CD14-positive monocyte (primary cell): Measurements from ENCODE around the gene OSBPL8. TPM values are rescaled to one million over a fixed set of nuclear protein-coding genes. Genes with fewer than 3 reads are reported as not detected.

Experiments
- DNase-seq, 3 donors: peaks; one replicate each; pipeline ENCODE4 v3.0.0-alpha.2; 2011 to 2022
- H2AFZ ChIP-seq: 2 replicates; pipeline ENCODE4 v1.6.0; 2012; ENCODE audit warnings: mild to moderate bottlenecking, low read depth, low read length, inconsistent platforms; ENCODE audit not compliant: insufficient read depth, poor library complexity, severe bottlenecking
- H3K27ac ChIP-seq, 2 donors: 1 replicate in 1 of 2; 2 replicates in 1 of 2; pipeline ENCODE4 v1.5.1; 2012 to 2013; ENCODE audit warnings: low read length in 2 of 2, control low read depth in 1 of 2, inconsistent platforms in 1 of 2, low read depth in 1 of 2, mild to moderate bottlenecking in 1 of 2
- H3K27me3 ChIP-seq, 2 donors: one replicate each; pipeline versions ENCODE4 v1.6.0 to v1.6.1; 2011 to 2013; ENCODE audit warnings: low read length in 2 of 2; ENCODE audit not compliant: control insufficient read depth in 2 of 2, insufficient read depth in 2 of 2
- H3K36me3 ChIP-seq, 2 donors: replicated peaks in 1 of 2; 1 replicate in 1 of 2; 2 replicates in 1 of 2; pipeline versions ENCODE4 v1.5.1 to v1.6.1; 2012 to 2013; ENCODE audit warnings: low read length in 2 of 2, control low read depth in 1 of 2, inconsistent platforms in 1 of 2, mild to moderate bottlenecking in 1 of 2; ENCODE audit not compliant: insufficient read depth in 2 of 2, control insufficient read depth in 1 of 2
- H3K4me1 ChIP-seq, 2 donors: 1 replicate in 1 of 2; 2 replicates in 1 of 2; pipeline versions ENCODE4 v1.5.1 to v1.6.1; 2012 to 2013; ENCODE audit warnings: low read length in 2 of 2, control low read depth in 1 of 2, inconsistent platforms in 1 of 2, mild to moderate bottlenecking in 1 of 2, moderate library complexity in 1 of 2; ENCODE audit not compliant: insufficient read depth in 2 of 2, control insufficient read depth in 1 of 2
- H3K4me2 ChIP-seq: replicated peaks from 2 replicates; pipeline ENCODE3; 2012; ENCODE audit warnings: low read length, moderate library complexity, mild to moderate bottlenecking; ENCODE audit not compliant: poor library complexity, severe bottlenecking; ENCODE audit errors: extremely low read depth
- H3K4me3 ChIP-seq, 3 experiments: fragments of 200-600 bp in 1 of 3; sonication (generic) in 1 of 3; replicated peaks in 1 of 3; 1 replicate in 2 of 3; 2 replicates in 1 of 3; pipeline ENCODE4 v1.5.1; 2011 to 2013; ENCODE audit warnings: low read length in 3 of 3, mild to moderate bottlenecking in 3 of 3, control low read depth in 2 of 3, low read depth in 2 of 3, inconsistent platforms in 1 of 3, moderate library complexity in 1 of 3
- H3K79me2 ChIP-seq: 2 replicates; pipeline ENCODE4 v1.6.0; 2012; ENCODE audit warnings: mild to moderate bottlenecking, control low read depth, inconsistent platforms, low read length, moderate library complexity; ENCODE audit not compliant: insufficient read depth
- H3K9ac ChIP-seq: 2 replicates; pipeline ENCODE4 v1.6.0; 2017; ENCODE audit warnings: low read length, mild to moderate bottlenecking; ENCODE audit not compliant: insufficient read depth, poor library complexity, severe bottlenecking
- H3K9me3 ChIP-seq, 2 donors: replicated peaks in 1 of 2; 1 replicate in 1 of 2; 2 replicates in 1 of 2; pipeline versions ENCODE4 v1.5.1 to v1.6.1; 2012 to 2013; ENCODE audit warnings: low read length in 2 of 2, control low read depth in 1 of 2; ENCODE audit not compliant: control insufficient read depth in 1 of 2, insufficient read depth in 1 of 2
- H4K20me1 ChIP-seq: 2 replicates; pipeline ENCODE4 v1.6.0; 2012; ENCODE audit warnings: mild to moderate bottlenecking, low read length, control low read depth, moderate library complexity; ENCODE audit not compliant: insufficient read depth
- H3K27ac Mint-ChIP-seq, 7 donors: one replicate each; pipeline ENCODE4 v1.8.0; 2020; ENCODE audit warnings: mild to moderate bottlenecking in 7 of 7, mixed read lengths in 7 of 7, moderate library complexity in 6 of 7, inconsistent platforms in 2 of 7
- H3K27me3 Mint-ChIP-seq, 3 donors: one replicate each; pipeline ENCODE4 v1.8.0; 2021 to 2022; ENCODE audit warnings: low read depth in 3 of 3, mild to moderate bottlenecking in 3 of 3, mixed read lengths in 3 of 3, moderate library complexity in 3 of 3, inconsistent platforms in 1 of 3
- H3K36me3 Mint-ChIP-seq, 2 donors: one replicate each; pipeline ENCODE4 v1.8.0; 2020; ENCODE audit warnings: mixed read lengths in 2 of 2, inconsistent platforms in 1 of 2, mild to moderate bottlenecking in 1 of 2
- H3K4me1 Mint-ChIP-seq: one replicate; pipeline ENCODE4 v1.8.0; 2020; ENCODE audit warnings: mild to moderate bottlenecking, mixed read lengths
- H3K4me3 Mint-ChIP-seq, 2 donors: one replicate each; pipeline ENCODE4 v1.8.0; 2020; ENCODE audit warnings: mild to moderate bottlenecking in 2 of 2, mixed read lengths in 2 of 2, moderate library complexity in 1 of 2
- H3K9me3 Mint-ChIP-seq, 7 donors: one replicate each; pipeline ENCODE4 v1.8.0; 2020 to 2022; ENCODE audit warnings: mixed read lengths in 7 of 7, mild to moderate bottlenecking in 6 of 7, moderate library complexity in 6 of 7, inconsistent platforms in 2 of 7
- CTCF ChIP-seq: fragments of 200-600 bp; IDR thresholded peaks from one replicate; pipeline ENCODE4 v1.8.0; 2022; ENCODE audit warnings: antibody characterized with exemption, mild to moderate bottlenecking
- WGBS: methylation state at CpG from one replicate; pipeline ENCODE4 v1.1.5; 2013; ENCODE audit warnings: missing lambda C conversion rate; ENCODE audit not compliant: insufficient coverage; 5-methylcytosine and 5-hydroxymethylcytosine counted together
- intact Hi-C, 2 donors: fragments of 100-400 bp; cut with micrococcal nuclease; formaldehyde crosslinking; loops; one replicate each; pipeline versions ENCODE4 v1.15.0 to v1.15.1; 2023
- polyA plus RNA-seq, 3 donors: library from polyadenylated mRNA; depleted of rRNA in 1 of 3; unstranded in 2 of 3; stranded (reverse) in 1 of 3; fragments of 300-500 nt in 2 of 3; fragments of >200 nt in 1 of 3; fragmentation: Illumina TruSeq in 2 of 3; gene quantifications; 1 replicate in 2 of 3; 2 replicates in 1 of 3; pipeline ENCODE4 v1.2.3, GENCODE V29; 2012 to 2021

OSBPL8 gene
- polyA plus RNA-seq, 3 donors: 25.3 to 167 (median 147) TPM

GRCh38 chr12:76529226-76529918 is 30.2 kb downstream of the OSBPL8 start:
- peaks cover 16% of the 10 kb centered on the region for H3K4me1 Mint-ChIP-seq
- H3K36me3 Mint-ChIP-seq: peaks cover 27 to 37% of the 10 kb centered on the region in 2 donors
- H3K27me3 Mint-ChIP-seq: no peaks in the 10 kb centered on the region
- H3K9me3 Mint-ChIP-seq: peaks cover 0 to 4% (median 0%) of the 10 kb centered on the region in 7 donors
- no peaks in the 10 kb centered on the region for H3K9me3 ChIP-seq
- H3K27me3 ChIP-seq: no peaks in the 10 kb centered on the region
- no peak for DNase-seq
- no peak overlapping the region for H3K4me3 Mint-ChIP-seq
- no peak overlapping the region for H3K4me3 ChIP-seq
- peaks cover 98% of the 10 kb centered on the region for H4K20me1 ChIP-seq
- no peak overlapping the region for H3K9ac ChIP-seq
- H2AFZ ChIP-seq: no peak overlapping the region
- H3K36me3 ChIP-seq: peaks cover 4 to 35% of the 10 kb centered on the region in 2 donors
- no CpG with 5 or more reads among the region's 4 CpGs for WGBS
- no peak for TF ChIP-seq CTCF
- intact Hi-C loops: no loop called here
- no peak overlapping the region for H3K4me2 ChIP-seq
- peak overlapping the region in 1 of 2 donors; percentile 21 for H3K27ac ChIP-seq
- H3K79me2 ChIP-seq: peaks cover 92% of the 10 kb centered on the region
- H3K4me1 ChIP-seq: no peaks in the 10 kb centered on the region
- no peak overlapping the region for H3K27ac Mint-ChIP-seq

GRCh38 chr12:76523408-76523807 is 36.2 kb downstream of the OSBPL8 start:
- H3K27me3 Mint-ChIP-seq: peaks cover 0 to 2% (median 0%) of the 10 kb centered on the region in 3 donors
- H4K20me1 ChIP-seq: peaks cover 95% of the 10 kb centered on the region
- peaks cover 18 to 21% of the 10 kb centered on the region in 2 donors for H3K4me1 ChIP-seq
- H3K4me3 Mint-ChIP-seq: no peak overlapping the region
- H3K36me3 ChIP-seq: peaks cover 2 to 22% of the 10 kb centered on the region in 2 donors
- no peaks in the 10 kb centered on the region for H3K27me3 ChIP-seq
- H3K9me3 ChIP-seq: peaks cover 4 to 5% of the 10 kb centered on the region in 2 donors
- peaks cover 0 to 18% (median 9%) of the 10 kb centered on the region in 7 donors for H3K9me3 Mint-ChIP-seq
- TF ChIP-seq CTCF: no peak
- intact Hi-C loops: no loop called here
- no peak overlapping the region for H3K27ac ChIP-seq
- H3K9ac ChIP-seq: no peak overlapping the region
- H3K27ac Mint-ChIP-seq: no peak overlapping the region
- no peak overlapping the region for H2AFZ ChIP-seq
- H3K4me3 ChIP-seq: no peak overlapping the region
- DNase-seq: no peak
- H3K79me2 ChIP-seq: peaks cover 91% of the 10 kb centered on the region
- no peak overlapping the region for H3K4me2 ChIP-seq
- peaks cover 31 to 38% of the 10 kb centered on the region in 2 donors for H3K36me3 Mint-ChIP-seq
- H3K4me1 Mint-ChIP-seq: peaks cover 19% of the 10 kb centered on the region
